ENCODE results near the gene CLCN3. TPM values are rescaled to one million over a fixed set of nuclear protein-coding genes. Genes with fewer than 3 reads are reported as not detected.
"Not testable (repeated sequence)": the region's sequence is repeated elsewhere in the genome, so short reads cannot be mapped to it uniquely, and the experiment has no call there.

CLCN3 gene
- total RNA-seq, 1 donor from 2014 or later, result 45.1 TPM

GRCh38 chr4:169650227-169650936 lies 30.0 kb downstream of the CLCN3 start:
- no peak for DNase-seq (ENCODE audit: extremely low read depth, low read depth, low spot score)

- no peak for DNase-seq (ENCODE audit: extremely low read depth, low read depth, low spot score)
These were observed 32.2 kb downstream of the CLCN3 start for GRCh38 chr4:169652535-169652934.

- no peak for DNase-seq (ENCODE audit: extremely low read depth, low read depth, low spot score)
These were observed 35.0 kb downstream of the CLCN3 start for GRCh38 chr4:169655401-169655800.

GRCh38 chr4:169657470-169658107 lies 37.2 kb downstream of the CLCN3 start:
- no peak for DNase-seq (ENCODE audit: extremely low read depth, low read depth, low spot score)

- DNase-seq (ENCODE audit: extremely low read depth, low read depth, low spot score), result no peak
These were observed 37.8 kb downstream of the CLCN3 start for GRCh38 chr4:169658196-169658595.

GRCh38 chr4:169658975-169659715 lies 38.8 kb downstream of the CLCN3 start:
- no peak for DNase-seq (ENCODE audit: extremely low read depth, low read depth, low spot score)

- peak; percentile 97 for DNase-seq (ENCODE audit: extremely low read depth, low read depth, low spot score)
These were observed 39.6 kb downstream of the CLCN3 start for GRCh38 chr4:169659716-169660670.

GRCh38 chr4:169660929-169661328 lies 40.6 kb downstream of the CLCN3 start:
- DNase-seq (ENCODE audit: extremely low read depth, low read depth, low spot score), result no peak

GRCh38 chr4:169661761-169662160 lies 41.4 kb downstream of the CLCN3 start:
- DNase-seq (ENCODE audit: extremely low read depth, low read depth, low spot score), result no peak

GRCh38 chr4:169662206-169662605 lies 41.8 kb downstream of the CLCN3 start:
- no peak for DNase-seq (ENCODE audit: extremely low read depth, low read depth, low spot score)

- no peak for DNase-seq (ENCODE audit: extremely low read depth, low read depth, low spot score)
These were observed 43.0 kb downstream of the CLCN3 start for GRCh38 chr4:169663402-169663801.

GRCh38 chr4:169663831-169664230 lies 43.5 kb downstream of the CLCN3 start:
- no peak for DNase-seq (ENCODE audit: extremely low read depth, low read depth, low spot score)

- DNase-seq (ENCODE audit: extremely low read depth, low read depth, low spot score), result no peak
These were observed 44.2 kb downstream of the CLCN3 start for GRCh38 chr4:169664615-169665014.

- DNase-seq (ENCODE audit: extremely low read depth, low read depth, low spot score), result no peak
These were observed 44.8 kb downstream of the CLCN3 start for GRCh38 chr4:169665046-169665737.

GRCh38 chr4:169668069-169668721 lies 47.8 kb downstream of the CLCN3 start:
- DNase-seq (ENCODE audit: extremely low read depth, low read depth, low spot score), result no peak

GRCh38 chr4:169675825-169676224 lies 55.4 kb downstream of the CLCN3 start:
- no peak for DNase-seq (ENCODE audit: extremely low read depth, low read depth, low spot score)

- no peak for DNase-seq (ENCODE audit: extremely low read depth, low read depth, low spot score)
These were observed 56.9 kb downstream of the CLCN3 start for GRCh38 chr4:169677150-169677748.

- not testable (repeated sequence) for DNase-seq (ENCODE audit: extremely low read depth, low read depth, low spot score)
These were observed 58.1 kb downstream of the CLCN3 start for GRCh38 chr4:169678486-169678885.

- DNase-seq (ENCODE audit: extremely low read depth, low read depth, low spot score), result not testable (repeated sequence)
These were observed 58.7 kb downstream of the CLCN3 start for GRCh38 chr4:169678951-169679591.
